Stomach smooth muscle (tissue), 2 donors: ENCODE data around the gene GPR3.

Experiments
- H3K27ac ChIP-seq: one replicate; pipeline ENCODE4 v1.7.0; 2013; ENCODE audit warnings: mild to moderate bottlenecking, low read length, inconsistent platforms
- H3K27me3 ChIP-seq, 2 donors: one replicate each; pipeline ENCODE4 v1.7.0; 2013; ENCODE audit warnings: low read length in 2 of 2; ENCODE audit not compliant: insufficient read depth in 2 of 2, control insufficient read depth in 1 of 2
- H3K36me3 ChIP-seq, 2 donors: one replicate each; pipeline ENCODE4 v1.7.0; 2013; ENCODE audit warnings: low read length in 2 of 2; ENCODE audit not compliant: control insufficient read depth in 2 of 2, insufficient read depth in 2 of 2
- H3K4me1 ChIP-seq: one replicate; pipeline ENCODE4 v1.7.0; 2013; ENCODE audit warnings: low read length; ENCODE audit not compliant: control insufficient read depth, insufficient read depth
- H3K4me3 ChIP-seq, 2 donors: one replicate each; pipeline ENCODE4 v1.7.0; 2013; ENCODE audit warnings: low read length in 2 of 2
- H3K9ac ChIP-seq, 2 donors: one replicate each; pipeline ENCODE4 v1.7.0; 2013; ENCODE audit warnings: low read length in 2 of 2, mild to moderate bottlenecking in 1 of 2
- H3K9me3 ChIP-seq, 2 donors: one replicate each; pipeline ENCODE4 v1.7.0; 2013; ENCODE audit warnings: low read length in 2 of 2; ENCODE audit not compliant: control insufficient read depth in 2 of 2
- donor health status: healthy.
- donor health status: Pancreatic carcinoma.

Gene GPR3, protein sequence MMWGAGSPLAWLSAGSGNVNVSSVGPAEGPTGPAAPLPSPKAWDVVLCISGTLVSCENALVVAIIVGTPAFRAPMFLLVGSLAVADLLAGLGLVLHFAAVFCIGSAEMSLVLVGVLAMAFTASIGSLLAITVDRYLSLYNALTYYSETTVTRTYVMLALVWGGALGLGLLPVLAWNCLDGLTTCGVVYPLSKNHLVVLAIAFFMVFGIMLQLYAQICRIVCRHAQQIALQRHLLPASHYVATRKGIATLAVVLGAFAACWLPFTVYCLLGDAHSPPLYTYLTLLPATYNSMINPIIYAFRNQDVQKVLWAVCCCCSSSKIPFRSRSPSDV

DNA sequence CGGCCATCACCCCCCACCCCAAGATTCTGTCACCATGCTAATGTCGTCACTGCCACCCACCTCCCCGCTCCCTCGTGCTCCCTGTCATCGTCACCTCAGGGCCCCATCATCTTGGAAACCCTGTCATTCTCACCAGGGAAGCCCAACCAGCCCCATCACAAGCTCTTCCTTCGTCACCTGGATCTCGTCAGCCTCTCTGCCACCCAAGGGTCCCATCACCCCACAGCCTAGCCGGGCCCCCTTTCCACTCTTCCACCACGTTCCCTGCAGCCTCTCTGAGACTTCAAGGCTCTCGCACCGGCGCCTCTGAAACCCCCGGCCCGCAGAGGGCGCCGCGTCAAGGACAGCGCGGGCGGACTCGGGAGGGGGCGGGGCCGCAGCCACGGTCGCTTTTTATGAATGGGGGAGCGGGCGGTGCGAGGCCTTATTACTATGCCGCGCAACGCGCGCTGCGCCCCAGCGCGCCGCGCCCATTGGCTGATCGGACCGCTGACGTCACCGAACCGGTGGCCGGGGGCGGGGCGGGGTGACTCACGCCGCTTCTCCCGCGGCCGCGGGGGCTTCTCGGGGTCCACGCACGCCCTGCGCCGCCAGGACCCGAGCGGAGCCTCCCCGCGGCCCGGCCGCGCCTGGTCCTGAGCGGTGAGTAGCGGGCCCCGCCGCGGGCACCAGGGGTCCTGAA, at the start of gene GPR3:
Gene GPR3 (plus strand): TSS at position 527 of the 682 bp plus-strand sequence. CDS start 1,177 bp downstream, outside the sequence.
- Histone ChIP-seq H3K4me3 (peak within 1 kb of the TSS; percentile 63 to 73), H3K27me3 (no peaks in the 10 kb centered on the region), H3K4me1 (peaks cover 20% of the 10 kb centered on the region), H3K9me3 (no peaks in the 10 kb centered on the region), H3K9ac (peak within 1 kb of the TSS; percentile 55 to 72), H3K27ac (peak within 1 kb of the TSS; percentile 18), H3K36me3 (no peaks in the 10 kb centered on the region)

DNA sequence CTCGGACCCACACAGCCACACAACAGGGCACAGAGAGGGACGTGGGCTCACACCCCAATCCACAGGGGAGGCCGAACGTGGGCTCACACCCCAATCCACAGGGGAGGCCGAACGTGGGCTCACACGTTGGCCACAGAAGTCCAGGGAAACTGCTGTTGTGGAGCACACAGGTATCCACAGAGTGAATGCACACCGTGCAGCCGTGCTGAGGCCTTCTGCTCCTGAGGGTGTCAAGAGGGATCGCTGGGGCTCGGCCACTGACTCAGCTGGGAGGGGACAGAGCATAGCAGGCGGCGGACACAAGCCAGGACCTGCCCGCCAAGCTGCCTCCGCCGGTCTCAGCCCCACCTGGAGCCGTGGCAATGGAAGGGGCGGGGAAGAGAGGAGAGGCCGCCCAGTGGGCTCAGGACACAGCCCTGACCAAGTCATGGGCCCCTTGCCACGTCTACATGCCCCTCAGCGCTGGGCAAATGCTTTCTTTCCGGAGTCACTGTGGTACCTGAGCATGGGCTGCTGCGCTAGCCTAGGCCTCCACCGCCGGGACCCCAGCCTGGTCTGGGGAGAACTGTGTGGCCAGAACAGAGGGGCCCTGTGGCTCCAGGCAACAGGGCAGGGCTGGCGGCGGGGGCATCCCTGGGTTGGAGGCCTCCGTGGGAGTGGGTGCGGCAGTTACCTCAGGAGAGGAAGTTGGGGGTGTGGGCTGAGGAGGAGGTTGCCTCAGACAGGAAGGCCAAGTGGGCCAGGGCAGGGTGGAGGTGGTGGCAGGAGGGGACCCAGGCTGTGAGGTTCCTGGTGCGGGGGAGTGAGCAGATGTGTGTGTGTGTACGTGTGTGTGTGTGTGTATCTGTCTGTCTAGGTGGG, 49.4 kb upstream of the GPR3 start:
- peaks cover 3% of the 10 kb centered on the region for H3K4me1 ChIP-seq
- no peak overlapping the region for H3K9ac ChIP-seq
- H3K4me3 ChIP-seq, result peak overlapping the region in 1 of 2 donors; percentile 8
- no peaks in the 10 kb centered on the region for H3K9me3 ChIP-seq
- peaks cover 0 to 4% of the 10 kb centered on the region in 2 donors for H3K27me3 ChIP-seq
- peaks cover 0 to 2% of the 10 kb centered on the region in 2 donors for H3K36me3 ChIP-seq
- no peak overlapping the region for H3K27ac ChIP-seq

DNA sequence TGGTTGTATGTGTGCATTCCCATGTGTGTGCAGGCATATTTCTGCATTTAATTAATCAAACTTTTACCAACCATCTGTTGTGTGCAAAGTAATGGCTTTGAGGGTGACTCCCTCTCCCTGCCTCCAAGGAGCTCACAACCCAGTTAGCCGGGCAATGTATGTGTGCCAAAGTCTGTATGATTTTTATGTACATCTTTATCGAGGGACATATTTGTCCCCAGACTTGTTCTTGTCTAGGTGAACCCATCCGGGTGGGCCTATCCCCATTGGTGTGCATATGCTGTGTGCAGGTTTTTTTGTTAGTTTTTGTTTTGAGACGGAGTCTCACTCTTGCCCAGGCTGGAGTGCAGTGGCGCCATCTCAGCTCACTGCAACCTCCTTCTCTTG, 48.8 kb upstream of the GPR3 start:
- H3K9ac ChIP-seq, result no peak overlapping the region
- H3K27ac ChIP-seq, result no peak overlapping the region
- H3K4me1 ChIP-seq, result peaks cover 3% of the 10 kb centered on the region
- H3K27me3 ChIP-seq, result peaks cover 0 to 4% of the 10 kb centered on the region in 2 donors
- H3K9me3 ChIP-seq, result no peaks in the 10 kb centered on the region
- no peak overlapping the region for H3K4me3 ChIP-seq
- H3K36me3 ChIP-seq, result peaks cover 0 to under 1% of the 10 kb centered on the region in 2 donors

DNA sequence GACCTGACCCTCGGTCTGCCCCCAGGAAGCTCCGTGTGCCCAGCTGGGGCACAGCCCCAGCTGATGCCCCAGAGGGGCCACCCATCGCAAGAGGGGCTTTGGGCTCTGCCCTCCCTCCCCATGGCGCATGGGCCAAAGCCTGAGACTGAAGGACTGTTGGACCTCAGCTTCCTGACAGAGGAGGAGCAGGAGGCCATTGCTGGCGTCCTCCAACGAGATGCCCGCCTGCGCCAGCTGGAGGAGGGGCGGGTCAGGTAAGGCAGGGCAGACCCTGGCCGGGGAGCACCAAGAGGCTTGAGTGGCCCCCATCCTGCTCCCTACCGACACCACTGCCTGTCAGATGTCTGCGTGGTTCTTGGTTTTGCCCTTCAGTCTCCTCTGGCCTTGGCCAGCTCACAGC, 47.1 kb upstream of the GPR3 start:
- Histone ChIP-seq H3K4me3 (no peak overlapping the region), H3K9ac (no peak overlapping the region), H3K4me1 (peaks cover 17% of the 10 kb centered on the region), H3K27ac (no peak overlapping the region), H3K9me3 (no peaks in the 10 kb centered on the region), H3K27me3 (peaks cover 6 to 10% of the 10 kb centered on the region in 2 donors), H3K36me3 (no peaks in the 10 kb centered on the region)

DNA sequence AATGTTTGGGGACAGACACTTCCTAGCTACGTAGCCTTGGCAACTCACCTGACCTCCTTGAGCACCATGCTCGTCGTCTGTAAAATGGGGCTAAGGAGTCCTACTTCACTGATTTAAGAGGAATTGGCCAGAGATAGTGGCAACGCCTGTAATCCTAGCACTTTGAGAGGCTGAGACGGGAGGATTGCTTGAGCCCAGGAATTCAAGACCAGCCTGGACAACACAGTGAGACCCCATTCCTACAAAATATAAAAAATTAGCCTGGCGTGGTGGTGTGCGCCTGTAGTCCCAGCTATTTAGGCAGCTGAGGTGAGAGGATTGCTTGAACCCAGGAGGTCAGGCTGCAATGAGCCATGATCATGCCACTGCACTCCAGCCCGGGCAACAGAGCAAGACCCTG, 46.1 kb upstream of the GPR3 start:
- peaks cover 28% of the 10 kb centered on the region for H3K4me1 ChIP-seq
- H3K27ac ChIP-seq, result no peak overlapping the region
- H3K9ac ChIP-seq, result no peak overlapping the region

DNA sequence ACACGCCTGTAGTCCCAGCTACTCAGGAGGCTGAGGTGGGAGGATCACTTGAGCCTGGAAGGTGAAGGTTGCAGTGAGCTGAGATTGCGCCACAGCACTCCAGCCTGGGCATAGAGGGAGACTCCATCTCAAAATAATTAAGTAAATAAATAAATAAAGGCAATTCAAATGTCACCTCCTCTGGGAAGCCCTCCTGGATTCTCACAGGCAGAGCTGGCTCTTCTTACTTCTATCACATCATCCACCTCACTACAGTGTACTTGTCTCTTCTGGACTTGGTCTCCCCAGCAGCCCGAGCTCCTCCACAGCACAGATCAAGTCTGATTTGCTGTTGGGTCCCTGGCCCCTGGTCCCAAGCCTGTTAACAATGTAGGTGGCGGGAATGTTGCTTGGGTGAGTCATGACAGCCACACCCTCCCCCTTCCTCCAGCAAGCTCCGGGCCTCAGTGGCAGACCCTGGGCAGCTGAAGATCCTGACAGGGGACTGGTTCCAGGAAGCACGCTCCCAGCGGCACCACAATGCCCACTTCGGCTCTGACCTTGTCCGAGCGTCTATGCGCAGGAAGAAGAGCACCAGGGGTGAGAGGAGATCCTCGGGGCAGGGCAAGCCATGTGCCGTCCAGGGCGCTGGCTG, 45.3 kb upstream of the GPR3 start:
- peaks cover 12 to 20% of the 10 kb centered on the region in 2 donors for H3K27me3 ChIP-seq
- no peaks in the 10 kb centered on the region for H3K9me3 ChIP-seq
- no peak overlapping the region for H3K4me3 ChIP-seq
- peaks cover 25% of the 10 kb centered on the region for H3K4me1 ChIP-seq
- H3K27ac ChIP-seq, result no peak overlapping the region
- H3K9ac ChIP-seq, result no peak overlapping the region
- H3K36me3 ChIP-seq, result no peaks in the 10 kb centered on the region

More for the DNA sequence above, 46.1 kb upstream of the GPR3 start:
- Histone ChIP-seq H3K27me3 (peaks cover 12 to 20% of the 10 kb centered on the region in 2 donors), H3K36me3 (no peaks in the 10 kb centered on the region), H3K9me3 (no peaks in the 10 kb centered on the region), H3K4me3 (no peak overlapping the region)

DNA sequence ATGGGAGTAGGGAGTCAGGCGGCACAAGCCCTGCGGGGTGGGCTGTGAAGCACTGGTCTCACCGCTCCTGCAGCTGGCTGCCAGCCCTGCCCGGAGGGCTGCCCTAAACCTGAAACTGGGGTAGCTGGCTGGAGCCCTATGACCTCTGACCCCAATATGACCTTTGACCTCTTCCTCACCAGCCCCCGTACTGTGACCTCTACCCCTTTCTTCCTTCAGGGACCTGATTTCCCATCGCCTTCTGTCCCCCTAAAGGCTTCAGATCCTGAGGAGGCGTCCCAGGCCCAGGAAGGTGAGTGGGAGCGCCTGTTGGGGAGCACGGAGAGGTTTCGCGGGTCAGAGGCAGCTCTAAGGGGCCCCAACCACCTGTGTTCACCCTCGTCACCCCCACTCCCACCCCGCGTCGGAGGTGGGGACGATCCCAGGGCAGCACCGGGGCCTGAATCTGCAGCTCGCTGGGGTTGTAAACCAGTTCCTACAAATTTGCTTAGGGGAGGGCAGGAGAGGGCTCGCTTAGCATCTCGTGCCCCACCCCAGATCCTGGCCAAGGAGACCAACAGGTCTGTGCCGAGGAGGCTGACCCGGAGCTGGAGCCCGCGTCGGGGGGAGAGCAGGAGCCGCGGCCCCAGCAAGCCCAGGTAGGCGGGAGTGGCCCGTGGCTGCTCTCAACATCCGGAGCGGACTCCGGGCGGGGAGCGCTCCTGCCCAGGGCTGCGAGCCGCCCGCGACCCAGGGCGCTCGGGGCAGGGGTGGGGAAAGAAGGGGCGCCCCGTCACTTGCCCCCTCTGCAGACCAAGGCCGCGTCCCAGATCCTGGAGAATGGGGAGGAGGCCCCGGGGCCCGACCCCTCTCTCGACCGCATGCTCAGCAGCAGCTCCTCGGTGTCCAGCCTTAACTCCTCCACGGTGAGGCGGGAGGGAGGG, 43.3 kb upstream of the GPR3 start:
- no peak overlapping the region for H3K27ac ChIP-seq
- H3K9ac ChIP-seq, result no peak overlapping the region
- peaks cover 12 to 20% of the 10 kb centered on the region in 2 donors for H3K27me3 ChIP-seq

DNA sequence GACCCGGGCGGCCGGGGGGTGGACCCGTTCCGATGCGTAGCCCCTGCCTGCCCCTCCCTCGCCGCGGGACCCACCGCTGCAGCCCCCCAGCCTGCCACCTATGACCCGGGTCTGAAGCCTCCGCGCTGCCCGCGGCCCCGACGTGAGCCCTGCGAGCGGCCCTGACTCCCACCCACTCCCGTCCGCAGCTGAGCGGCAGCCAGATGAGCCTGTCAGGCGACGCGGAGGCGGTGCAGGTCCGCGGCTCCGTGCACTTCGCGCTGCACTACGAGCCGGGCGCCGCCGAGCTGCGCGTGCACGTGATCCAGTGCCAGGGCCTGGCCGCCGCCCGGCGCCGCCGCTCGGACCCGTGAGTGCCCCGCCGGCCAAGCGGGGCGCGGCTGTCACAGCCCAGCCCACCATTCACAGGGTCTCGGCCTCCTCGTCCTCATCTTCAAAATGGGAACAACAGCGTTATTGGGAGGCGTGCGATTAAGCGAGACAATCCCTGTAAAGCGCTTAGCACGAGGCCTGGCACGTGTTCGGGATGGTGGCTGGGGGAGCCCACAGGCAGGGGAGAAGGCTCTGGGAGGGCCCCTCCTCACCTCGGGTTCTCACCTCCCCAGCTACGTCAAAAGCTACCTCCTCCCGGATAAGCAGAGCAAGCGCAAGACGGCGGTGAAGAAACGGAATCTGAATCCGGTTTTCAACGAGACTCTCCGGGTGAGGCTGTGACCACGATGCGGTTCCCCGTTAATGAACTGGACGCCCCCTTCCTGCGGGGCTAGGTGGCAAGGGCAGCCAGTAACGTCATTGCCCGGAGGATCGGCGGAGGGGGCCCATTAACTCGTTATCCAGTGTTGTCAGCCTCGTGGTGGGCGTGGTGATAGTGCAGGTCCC, 42.4 kb upstream of the GPR3 start:
- peak overlapping the region in 1 of 2 donors; percentile 36 for H3K9ac ChIP-seq
- H3K36me3 ChIP-seq, result no peaks in the 10 kb centered on the region
- peaks cover 12 to 20% of the 10 kb centered on the region in 2 donors for H3K27me3 ChIP-seq
- H3K4me3 ChIP-seq, result peak overlapping the region; percentile 58 to 67
- no peaks in the 10 kb centered on the region for H3K9me3 ChIP-seq
- no peak overlapping the region for H3K27ac ChIP-seq
- H3K4me1 ChIP-seq, result peaks cover 25% of the 10 kb centered on the region

More for the DNA sequence above, 43.3 kb upstream of the GPR3 start:
- Histone ChIP-seq H3K4me1 (peaks cover 25% of the 10 kb centered on the region), H3K36me3 (no peaks in the 10 kb centered on the region), H3K9me3 (no peaks in the 10 kb centered on the region), H3K4me3 (peak overlapping the region; percentile 58 to 67)
